Liver (tissue), 3 donors: Measurements from ENCODE around the gene ADCYAP1R1.

Source experiments
- ATF3 ChIP-seq: IDR thresholded peaks from 2 replicates; pipeline ENCODE4 v1.6.1; 2016; ENCODE audit warnings: antibody characterized with exemption
- GABPA ChIP-seq, 2 donors: IDR thresholded peaks in 1 of 2; conservative IDR thresholded peaks in 1 of 2; 2 replicates each; pipeline ENCODE4 v1.6.1; 2016; ENCODE audit warnings: antibody characterized with exemption in 2 of 2, mild to moderate bottlenecking in 1 of 2, moderate library complexity in 1 of 2
- TF ChIP-seq, protein P1 (sequence below): fragments of 150-350 bp; IDR thresholded peaks from 2 replicates; pipeline ENCODE4 v1.5.1; 2017; ENCODE audit warnings: improper control_type of control experiment, low read depth, low read length; ENCODE audit not compliant: missing input control
- TF ChIP-seq, protein P2 (sequence below): IDR thresholded peaks from 2 replicates; pipeline ENCODE4 v1.6.1; 2016; ENCODE audit warnings: antibody characterized with exemption, mild to moderate bottlenecking
- donor health status: healthy.
- donor health status: healthy.

GRCh38 chr7:31129067-31129466 lies 77.0 kb downstream of the ADCYAP1R1 start:
- TF ChIP-seq, protein P1, sequence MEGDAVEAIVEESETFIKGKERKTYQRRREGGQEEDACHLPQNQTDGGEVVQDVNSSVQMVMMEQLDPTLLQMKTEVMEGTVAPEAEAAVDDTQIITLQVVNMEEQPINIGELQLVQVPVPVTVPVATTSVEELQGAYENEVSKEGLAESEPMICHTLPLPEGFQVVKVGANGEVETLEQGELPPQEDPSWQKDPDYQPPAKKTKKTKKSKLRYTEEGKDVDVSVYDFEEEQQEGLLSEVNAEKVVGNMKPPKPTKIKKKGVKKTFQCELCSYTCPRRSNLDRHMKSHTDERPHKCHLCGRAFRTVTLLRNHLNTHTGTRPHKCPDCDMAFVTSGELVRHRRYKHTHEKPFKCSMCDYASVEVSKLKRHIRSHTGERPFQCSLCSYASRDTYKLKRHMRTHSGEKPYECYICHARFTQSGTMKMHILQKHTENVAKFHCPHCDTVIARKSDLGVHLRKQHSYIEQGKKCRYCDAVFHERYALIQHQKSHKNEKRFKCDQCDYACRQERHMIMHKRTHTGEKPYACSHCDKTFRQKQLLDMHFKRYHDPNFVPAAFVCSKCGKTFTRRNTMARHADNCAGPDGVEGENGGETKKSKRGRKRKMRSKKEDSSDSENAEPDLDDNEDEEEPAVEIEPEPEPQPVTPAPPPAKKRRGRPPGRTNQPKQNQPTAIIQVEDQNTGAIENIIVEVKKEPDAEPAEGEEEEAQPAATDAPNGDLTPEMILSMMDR, result no peak
- TF ChIP-seq GABPA (IDR thresholded peaks at IDR 0.05 in 1 of 2, conservative IDR thresholded peaks at IDR 0.05 in 1 of 2) (no peak), ATF3 (no peak)
- TF ChIP-seq, protein P2, sequence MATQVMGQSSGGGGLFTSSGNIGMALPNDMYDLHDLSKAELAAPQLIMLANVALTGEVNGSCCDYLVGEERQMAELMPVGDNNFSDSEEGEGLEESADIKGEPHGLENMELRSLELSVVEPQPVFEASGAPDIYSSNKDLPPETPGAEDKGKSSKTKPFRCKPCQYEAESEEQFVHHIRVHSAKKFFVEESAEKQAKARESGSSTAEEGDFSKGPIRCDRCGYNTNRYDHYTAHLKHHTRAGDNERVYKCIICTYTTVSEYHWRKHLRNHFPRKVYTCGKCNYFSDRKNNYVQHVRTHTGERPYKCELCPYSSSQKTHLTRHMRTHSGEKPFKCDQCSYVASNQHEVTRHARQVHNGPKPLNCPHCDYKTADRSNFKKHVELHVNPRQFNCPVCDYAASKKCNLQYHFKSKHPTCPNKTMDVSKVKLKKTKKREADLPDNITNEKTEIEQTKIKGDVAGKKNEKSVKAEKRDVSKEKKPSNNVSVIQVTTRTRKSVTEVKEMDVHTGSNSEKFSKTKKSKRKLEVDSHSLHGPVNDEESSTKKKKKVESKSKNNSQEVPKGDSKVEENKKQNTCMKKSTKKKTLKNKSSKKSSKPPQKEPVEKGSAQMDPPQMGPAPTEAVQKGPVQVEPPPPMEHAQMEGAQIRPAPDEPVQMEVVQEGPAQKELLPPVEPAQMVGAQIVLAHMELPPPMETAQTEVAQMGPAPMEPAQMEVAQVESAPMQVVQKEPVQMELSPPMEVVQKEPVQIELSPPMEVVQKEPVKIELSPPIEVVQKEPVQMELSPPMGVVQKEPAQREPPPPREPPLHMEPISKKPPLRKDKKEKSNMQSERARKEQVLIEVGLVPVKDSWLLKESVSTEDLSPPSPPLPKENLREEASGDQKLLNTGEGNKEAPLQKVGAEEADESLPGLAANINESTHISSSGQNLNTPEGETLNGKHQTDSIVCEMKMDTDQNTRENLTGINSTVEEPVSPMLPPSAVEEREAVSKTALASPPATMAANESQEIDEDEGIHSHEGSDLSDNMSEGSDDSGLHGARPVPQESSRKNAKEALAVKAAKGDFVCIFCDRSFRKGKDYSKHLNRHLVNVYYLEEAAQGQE, result no peak
